Measurements from ENCODE around the gene OGFR.

OGFR gene

DNA sequence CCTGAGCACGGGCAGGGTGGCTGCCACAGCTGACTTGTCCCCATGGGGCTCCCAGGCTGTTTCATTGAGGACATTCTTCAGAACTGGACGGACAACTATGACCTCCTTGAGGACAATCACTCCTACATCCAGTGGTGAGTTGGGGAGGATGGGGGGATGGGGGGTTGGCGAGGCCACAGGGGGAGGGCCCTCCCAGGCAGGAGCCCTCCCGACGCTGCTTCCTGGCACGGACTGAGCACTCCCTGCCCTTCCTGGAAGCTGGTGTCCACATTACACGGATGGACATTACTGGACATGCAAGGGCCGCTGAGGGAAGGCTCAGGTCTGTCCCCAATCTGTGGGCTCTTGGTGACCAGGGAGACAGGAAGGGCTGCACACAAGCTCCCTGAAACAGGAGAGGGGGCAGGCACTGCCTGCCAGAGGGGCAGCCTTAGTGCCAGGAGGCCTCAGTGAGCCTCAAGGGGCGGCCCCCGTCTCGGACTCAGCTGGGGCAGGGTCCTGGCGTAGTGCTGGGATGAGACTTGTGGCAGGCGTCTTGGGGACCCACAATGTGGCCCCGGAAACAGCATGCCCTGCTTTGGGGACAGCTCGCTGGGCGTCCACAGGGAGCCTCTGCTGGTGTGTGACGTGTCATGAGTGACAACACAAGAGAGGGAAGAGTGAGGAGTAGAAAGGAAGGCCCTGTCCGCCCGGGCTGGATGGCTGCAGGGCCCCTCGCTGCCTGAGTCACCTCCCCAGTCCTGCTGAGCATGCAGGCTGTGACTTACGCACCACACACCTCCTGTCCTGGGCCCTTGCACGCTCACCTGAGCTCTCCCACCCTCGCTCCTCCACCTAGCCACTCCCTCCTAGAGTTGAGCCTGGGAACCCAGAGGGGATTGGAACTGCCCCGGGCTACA, 5.1 kb downstream of the OGFR start:
- no peak for TF ChIP-seq JUND (IDR thresholded peaks at IDR 0.05; ENCODE audit: low read depth)
- in situ Hi-C loops (cut with HindIII; ENCODE audit: low pct_unique_long_range_greater_than_20kb, low sequenced_read_pairs), result no loop called here
- DNase-seq (ENCODE audit: low read depth in 1 of 2, low spot score in 1 of 2), result no peak

DNA sequence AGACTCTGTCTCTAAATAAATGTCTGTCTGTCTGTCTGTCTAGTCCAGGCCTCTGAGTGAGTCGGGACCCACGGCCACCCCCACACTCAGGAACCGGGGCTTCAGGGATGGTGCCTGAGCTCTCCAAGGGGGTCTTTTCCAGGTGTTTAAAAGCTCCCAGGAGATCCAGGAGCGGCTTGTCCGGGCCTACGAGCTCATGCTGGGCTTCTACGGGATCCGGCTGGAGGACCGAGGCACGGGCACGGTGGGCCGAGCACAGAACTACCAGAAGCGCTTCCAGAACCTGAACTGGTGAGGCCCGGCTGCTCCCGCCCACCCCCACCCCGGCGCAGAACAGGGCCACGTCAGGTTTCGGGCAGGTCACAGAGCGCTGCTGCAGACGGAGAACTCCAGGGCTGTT, 6.7 kb downstream of the OGFR start:
- no peak for DNase-seq (ENCODE audit: low read depth in 1 of 2, low spot score in 1 of 2)
- in situ Hi-C loops (cut with HindIII; ENCODE audit: low pct_unique_long_range_greater_than_20kb, low sequenced_read_pairs), result no loop called here
- TF ChIP-seq JUND (IDR thresholded peaks at IDR 0.05; ENCODE audit: low read depth), result no peak

DNA sequence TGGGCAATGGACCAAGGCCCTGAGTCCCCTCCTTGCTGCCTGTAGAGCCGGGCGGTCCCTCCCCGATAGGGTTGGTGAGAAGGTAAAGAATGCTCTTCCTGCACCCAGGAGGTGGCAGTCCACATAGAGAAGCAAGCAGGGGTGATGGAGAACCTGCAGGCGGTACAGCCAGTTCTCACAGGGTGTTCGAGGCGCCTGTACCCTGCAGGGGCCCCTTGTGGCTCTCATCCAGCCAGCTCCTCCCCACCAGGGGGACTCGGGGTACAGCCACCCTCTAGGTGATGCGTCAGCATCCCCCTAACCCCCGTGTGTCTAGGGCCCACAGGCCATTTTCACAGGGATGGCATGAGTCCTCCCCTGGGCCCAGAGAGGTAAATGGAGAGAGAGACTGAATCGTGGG, 7.1 kb downstream of the OGFR start:
- TF ChIP-seq JUND (IDR thresholded peaks at IDR 0.05; ENCODE audit: low read depth), result no peak
- in situ Hi-C loops (cut with HindIII; ENCODE audit: low pct_unique_long_range_greater_than_20kb, low sequenced_read_pairs), result no loop called here

DNA sequence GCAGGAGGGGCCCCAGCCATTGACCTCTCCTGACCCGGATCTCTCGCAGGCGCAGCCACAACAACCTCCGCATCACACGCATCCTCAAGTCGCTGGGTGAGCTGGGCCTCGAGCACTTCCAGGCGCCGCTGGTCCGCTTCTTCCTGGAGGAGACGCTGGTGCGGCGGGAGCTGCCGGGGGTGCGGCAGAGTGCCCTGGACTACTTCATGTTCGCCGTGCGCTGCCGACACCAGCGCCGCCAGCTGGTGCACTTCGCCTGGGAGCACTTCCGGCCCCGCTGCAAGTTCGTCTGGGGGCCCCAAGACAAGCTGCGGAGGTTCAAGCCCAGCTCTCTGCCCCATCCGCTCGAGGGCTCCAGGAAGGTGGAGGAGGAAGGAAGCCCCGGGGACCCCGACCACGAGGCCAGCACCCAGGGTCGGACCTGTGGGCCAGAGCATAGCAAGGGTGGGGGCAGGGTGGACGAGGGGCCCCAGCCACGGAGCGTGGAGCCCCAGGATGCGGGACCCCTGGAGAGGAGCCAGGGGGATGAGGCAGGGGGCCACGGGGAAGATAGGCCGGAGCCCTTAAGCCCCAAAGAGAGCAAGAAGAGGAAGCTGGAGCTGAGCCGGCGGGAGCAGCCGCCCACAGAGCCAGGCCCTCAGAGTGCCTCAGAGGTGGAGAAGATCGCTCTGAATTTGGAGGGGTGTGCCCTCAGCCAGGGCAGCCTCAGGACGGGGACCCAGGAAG, 7.7 kb downstream of the OGFR start:
- no peak for TF ChIP-seq JUND (IDR thresholded peaks at IDR 0.05; ENCODE audit: low read depth)
- in situ Hi-C loops (cut with HindIII; ENCODE audit: low pct_unique_long_range_greater_than_20kb, low sequenced_read_pairs), result no loop called here
- no peak for DNase-seq (ENCODE audit: low read depth in 1 of 2, low spot score in 1 of 2)

More for the DNA sequence above, 7.1 kb downstream of the OGFR start:
- DNase-seq (ENCODE audit: low read depth in 1 of 2, low spot score in 1 of 2), result no peak

DNA sequence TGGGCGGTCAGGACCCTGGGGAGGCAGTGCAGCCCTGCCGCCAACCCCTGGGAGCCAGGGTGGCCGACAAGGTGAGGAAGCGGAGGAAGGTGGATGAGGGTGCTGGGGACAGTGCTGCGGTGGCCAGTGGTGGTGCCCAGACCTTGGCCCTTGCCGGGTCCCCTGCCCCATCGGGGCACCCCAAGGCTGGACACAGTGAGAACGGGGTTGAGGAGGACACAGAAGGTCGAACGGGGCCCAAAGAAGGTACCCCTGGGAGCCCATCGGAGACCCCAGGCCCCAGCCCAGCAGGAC, 8.2 kb downstream of the OGFR start:
- DNase-seq (ENCODE audit: low read depth in 1 of 2, low spot score in 1 of 2), result no peak
- in situ Hi-C loops (cut with HindIII; ENCODE audit: low pct_unique_long_range_greater_than_20kb, low sequenced_read_pairs), result no loop called here

DNA sequence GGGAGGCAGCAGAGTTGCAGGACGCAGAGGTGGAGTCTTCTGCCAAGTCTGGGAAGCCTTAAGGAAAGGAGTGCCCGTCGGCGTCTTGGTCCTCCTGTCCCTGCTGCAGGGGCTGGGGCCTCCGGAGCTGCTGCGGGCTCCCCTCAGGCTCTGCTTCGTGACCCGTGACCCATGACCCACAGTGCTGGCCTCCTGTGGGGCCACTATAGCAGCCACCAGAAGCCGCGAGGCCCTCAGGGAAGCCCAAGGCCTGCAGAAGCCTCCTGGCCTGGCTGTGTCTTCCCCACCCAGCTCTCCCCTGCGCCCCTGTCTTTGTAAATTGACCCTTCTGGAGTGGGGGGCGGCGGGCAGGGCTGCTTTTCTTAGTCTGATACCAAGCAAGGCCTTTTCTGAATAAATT, 9.0 kb downstream of the OGFR start:
- no peak for TF ChIP-seq JUND (IDR thresholded peaks at IDR 0.05; ENCODE audit: low read depth)
- no peak for DNase-seq (ENCODE audit: low read depth in 1 of 2, low spot score in 1 of 2)
- in situ Hi-C loops (cut with HindIII; ENCODE audit: low pct_unique_long_range_greater_than_20kb, low sequenced_read_pairs), result no loop called here

More for the DNA sequence above, 8.2 kb downstream of the OGFR start:
- no peak for TF ChIP-seq JUND (IDR thresholded peaks at IDR 0.05; ENCODE audit: low read depth)

DNA sequence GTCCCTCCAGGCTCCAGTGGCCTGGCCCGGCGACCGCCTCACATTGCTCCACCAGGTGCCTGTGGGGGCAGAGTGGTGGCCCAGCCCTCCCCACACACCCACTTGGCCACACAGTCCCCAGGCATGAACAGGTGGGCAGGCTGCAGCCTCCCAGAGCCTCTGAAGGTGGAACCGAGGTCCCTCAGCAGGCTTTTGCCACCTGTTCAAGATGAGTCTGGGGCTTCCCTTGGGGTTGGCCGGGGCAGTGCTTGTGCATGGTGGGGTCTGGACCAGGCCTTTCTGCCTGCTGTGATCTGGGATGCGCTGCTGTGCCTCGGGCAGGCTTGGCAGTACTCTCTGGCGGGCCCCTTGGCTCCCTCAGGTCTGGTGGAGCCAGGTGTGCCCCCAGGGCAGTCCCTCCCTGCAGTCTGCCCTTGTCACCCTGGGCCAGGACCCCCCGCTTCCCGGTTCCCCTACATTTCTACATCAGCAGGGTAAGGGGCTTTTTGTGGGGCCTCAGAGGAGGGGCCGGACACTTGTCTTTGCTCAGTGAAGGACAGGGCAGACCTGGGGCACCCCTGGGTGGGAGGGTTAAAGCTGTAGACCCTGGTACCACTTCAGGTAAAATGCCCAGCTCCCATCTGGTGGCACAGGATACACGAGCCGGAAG, 9.5 kb downstream of the OGFR start:
- TF ChIP-seq JUND (IDR thresholded peaks at IDR 0.05; ENCODE audit: low read depth), result no peak
- in situ Hi-C loops (cut with HindIII; ENCODE audit: low pct_unique_long_range_greater_than_20kb, low sequenced_read_pairs), result no loop called here
- no peak for DNase-seq (ENCODE audit: low read depth in 1 of 2, low spot score in 1 of 2)

DNA sequence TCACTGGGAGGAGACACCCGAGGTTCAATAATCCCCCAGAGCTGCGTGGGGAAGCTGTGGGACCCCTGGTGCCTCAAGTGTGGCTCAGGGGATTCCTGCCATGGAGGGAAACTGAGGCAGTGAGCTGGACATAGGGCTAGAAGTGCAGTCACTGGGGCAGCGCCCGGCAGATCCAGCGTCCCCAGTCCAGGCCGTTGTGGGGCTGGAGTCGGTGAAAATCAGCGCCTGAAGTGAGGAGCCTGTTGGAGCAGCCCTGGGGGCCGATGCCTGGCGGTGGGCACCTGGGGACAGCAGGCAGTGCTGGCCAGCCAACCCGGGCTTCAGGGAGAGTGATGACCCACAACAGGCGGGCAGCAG, 10.1 kb downstream of the OGFR start:
- in situ Hi-C loops (cut with HindIII; ENCODE audit: low pct_unique_long_range_greater_than_20kb, low sequenced_read_pairs), result no loop called here
- DNase-seq (ENCODE audit: low read depth in 1 of 2, low spot score in 1 of 2), result no peak
- no peak for TF ChIP-seq JUND (IDR thresholded peaks at IDR 0.05; ENCODE audit: low read depth)

DNA sequence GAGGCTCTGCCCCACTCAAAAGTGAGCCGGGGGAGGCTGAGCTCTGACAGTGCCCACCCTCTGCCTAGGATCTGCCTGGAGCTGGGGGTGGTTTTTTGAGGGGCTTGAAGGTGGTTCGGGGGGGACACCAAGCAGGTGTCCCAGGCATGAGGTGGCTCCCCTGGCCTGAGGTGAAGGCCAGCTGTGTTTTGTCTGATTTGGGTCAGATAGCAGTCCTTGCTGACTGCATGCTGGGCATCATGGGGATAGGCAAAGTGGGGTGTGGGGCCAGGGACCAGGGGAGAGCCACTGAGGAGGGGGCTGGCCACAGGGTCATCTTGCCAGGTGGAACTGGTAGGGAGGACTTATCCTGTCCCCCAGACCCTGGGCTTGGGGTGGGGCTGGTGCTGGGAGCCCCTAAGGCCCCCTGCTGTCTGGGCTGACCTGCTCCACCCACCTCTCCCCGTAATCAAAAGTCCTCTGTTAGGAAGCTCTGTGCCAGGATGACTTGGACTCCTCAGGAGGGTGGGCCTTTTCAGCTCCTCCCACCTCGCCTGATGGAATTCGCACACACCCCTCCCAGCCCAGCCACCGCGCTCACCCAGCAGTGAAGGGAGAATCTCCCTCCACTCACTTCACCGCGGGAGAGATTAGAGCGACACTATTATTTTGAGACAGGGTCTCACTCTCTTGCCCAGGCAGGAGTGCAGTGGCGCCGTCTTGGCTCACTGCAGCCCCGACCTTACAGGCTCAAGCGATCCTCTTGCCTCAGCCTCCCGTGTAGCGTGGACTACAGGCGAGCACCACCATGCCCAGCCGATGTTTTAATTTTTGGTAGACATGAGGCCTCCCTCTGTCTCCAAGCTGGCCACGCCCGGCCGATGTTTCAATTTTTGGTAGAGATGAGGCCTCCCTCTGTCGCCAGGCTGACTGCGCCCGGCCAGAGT, 10.7 kb downstream of the OGFR start:
- TF ChIP-seq JUND (IDR thresholded peaks at IDR 0.05; ENCODE audit: low read depth), result no peak
- in situ Hi-C loops (cut with HindIII; ENCODE audit: low pct_unique_long_range_greater_than_20kb, low sequenced_read_pairs), result no loop called here
- DNase-seq (ENCODE audit: low read depth in 1 of 2, low spot score in 1 of 2), result no peak

DNA sequence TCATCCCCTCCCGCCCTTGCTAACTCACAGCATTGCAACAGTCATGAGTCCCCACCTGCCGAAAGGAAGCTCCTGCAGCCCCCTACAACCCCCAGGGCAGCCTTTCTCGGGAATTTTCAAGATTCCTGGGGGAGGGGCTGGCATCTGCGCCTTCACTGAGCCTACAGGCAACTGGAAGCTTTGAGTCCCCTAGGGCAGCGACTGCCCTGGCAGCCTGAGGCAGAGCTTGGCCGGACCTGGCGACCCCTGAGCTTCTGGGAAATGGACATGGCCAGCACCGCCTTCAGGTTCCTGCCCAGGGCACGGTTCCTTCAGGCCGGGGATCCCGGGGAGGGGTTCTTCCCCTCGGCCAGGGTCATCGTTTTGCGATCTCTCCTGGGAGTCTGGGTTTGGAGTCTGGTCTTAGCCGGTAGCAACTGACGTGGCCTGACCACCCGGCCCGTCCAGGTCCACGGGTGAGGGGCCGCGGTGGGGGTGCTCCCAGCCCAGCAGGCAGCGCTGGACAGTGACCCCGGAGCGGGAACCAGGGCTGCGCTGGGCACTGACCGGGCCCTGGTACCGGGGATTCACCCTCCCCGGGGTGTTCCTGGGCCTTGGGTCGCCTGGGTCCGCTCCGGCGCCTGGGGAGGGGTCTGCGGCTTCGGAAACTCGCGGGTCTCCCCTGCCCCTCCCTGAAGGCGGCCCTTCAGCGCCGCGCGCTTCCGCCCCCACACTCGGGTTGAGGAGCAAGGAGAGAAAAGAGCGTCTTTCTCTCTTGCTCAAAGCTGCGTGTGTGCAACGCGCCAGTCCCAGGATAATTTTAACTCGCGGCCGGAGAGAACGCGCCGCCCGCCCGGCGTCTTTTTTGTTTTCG, 11.6 kb downstream of the OGFR start:
- no peak for TF ChIP-seq JUND (IDR thresholded peaks at IDR 0.05; ENCODE audit: low read depth)
- in situ Hi-C loops (cut with HindIII; ENCODE audit: low pct_unique_long_range_greater_than_20kb, low sequenced_read_pairs), result no loop called here
- no peak for DNase-seq (ENCODE audit: low read depth in 1 of 2, low spot score in 1 of 2)

All from T47D (cell line).